HL-60 (cell line): ENCODE results near the gene COA5.

Experiments used
- DNase-seq, 2 experiments: peaks; one replicate each; pipeline ENCODE4 v3.0.0-alpha.2; 2010 to 2020; ENCODE audit warnings: low read depth in 1 of 2, low spot score in 1 of 2
- H3K27ac ChIP-seq: fragments of 250-450 bp; sonication (Bioruptor Pico); replicated peaks from 2 replicates; pipeline ENCODE4 v1.5.1; 2020; ENCODE audit warnings: mild to moderate bottlenecking, moderate library complexity
- H3K27me3 ChIP-seq: fragments of 250-450 bp; sonication (Bioruptor Pico); 2 replicates; pipeline ENCODE4 v1.5.1; 2021; ENCODE audit warnings: mild to moderate bottlenecking, moderate library complexity; ENCODE audit not compliant: insufficient read depth, poor library complexity, severe bottlenecking
- H3K4me3 ChIP-seq: replicated peaks from 2 replicates; pipeline ENCODE4 v1.5.1; 2011; ENCODE audit warnings: mild to moderate bottlenecking, control low read depth, low read length; ENCODE audit not compliant: insufficient read depth
- GABPA ChIP-seq: IDR thresholded peaks from 2 replicates; pipeline ENCODE4 v1.6.1; 2012; ENCODE audit warnings: low read depth
- POLR2AphosphoS5 ChIP-seq: IDR thresholded peaks from 2 replicates; pipeline ENCODE4 v1.6.1; 2012; ENCODE audit warnings: low read depth
- SPI1 ChIP-seq: IDR thresholded peaks from 2 replicates; pipeline ENCODE4 v1.6.1; 2012; ENCODE audit warnings: low read depth, mild to moderate bottlenecking, borderline replicate concordance
- TF ChIP-seq, protein P1 (sequence below): IDR thresholded peaks from 2 replicates; pipeline ENCODE4 v1.6.1; 2012; ENCODE audit warnings: low read depth; ENCODE audit not compliant: insufficient replicate concordance
- TF ChIP-seq, protein P2 (sequence below): IDR thresholded peaks from one replicate; pipeline ENCODE4 v1.5.1; 2011; ENCODE audit warnings: low read length, control low read depth, inconsistent platforms; ENCODE audit not compliant: insufficient read depth

COA5 gene

DNA sequence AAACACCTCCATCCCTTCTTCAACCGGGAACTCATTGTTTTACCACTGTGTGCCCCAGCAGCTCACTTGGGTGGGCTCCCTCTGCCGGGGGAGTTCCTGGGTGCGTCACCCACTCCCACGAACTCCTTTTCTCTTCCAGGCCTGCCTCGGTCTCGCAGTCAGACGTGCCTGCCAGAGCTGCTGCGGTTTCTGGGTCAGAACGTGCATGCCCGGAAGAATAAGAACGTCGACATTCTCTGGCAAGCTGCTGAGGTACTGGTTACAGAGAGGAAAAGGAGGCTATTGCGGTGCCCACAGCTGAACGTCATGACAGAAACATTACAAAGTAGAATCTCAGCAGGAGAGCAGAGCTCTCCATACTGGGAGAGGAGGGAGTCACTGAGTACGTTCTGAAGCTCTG lies 35.6 kb downstream of the COA5 start:
- no peak for DNase-seq
- no peaks in the 10 kb centered on the region for H3K27me3 ChIP-seq
- TF ChIP-seq POLR2AphosphoS5, result no peak
- no peak for TF ChIP-seq GABPA
- no peak for TF ChIP-seq SPI1
- TF ChIP-seq, protein P1, sequence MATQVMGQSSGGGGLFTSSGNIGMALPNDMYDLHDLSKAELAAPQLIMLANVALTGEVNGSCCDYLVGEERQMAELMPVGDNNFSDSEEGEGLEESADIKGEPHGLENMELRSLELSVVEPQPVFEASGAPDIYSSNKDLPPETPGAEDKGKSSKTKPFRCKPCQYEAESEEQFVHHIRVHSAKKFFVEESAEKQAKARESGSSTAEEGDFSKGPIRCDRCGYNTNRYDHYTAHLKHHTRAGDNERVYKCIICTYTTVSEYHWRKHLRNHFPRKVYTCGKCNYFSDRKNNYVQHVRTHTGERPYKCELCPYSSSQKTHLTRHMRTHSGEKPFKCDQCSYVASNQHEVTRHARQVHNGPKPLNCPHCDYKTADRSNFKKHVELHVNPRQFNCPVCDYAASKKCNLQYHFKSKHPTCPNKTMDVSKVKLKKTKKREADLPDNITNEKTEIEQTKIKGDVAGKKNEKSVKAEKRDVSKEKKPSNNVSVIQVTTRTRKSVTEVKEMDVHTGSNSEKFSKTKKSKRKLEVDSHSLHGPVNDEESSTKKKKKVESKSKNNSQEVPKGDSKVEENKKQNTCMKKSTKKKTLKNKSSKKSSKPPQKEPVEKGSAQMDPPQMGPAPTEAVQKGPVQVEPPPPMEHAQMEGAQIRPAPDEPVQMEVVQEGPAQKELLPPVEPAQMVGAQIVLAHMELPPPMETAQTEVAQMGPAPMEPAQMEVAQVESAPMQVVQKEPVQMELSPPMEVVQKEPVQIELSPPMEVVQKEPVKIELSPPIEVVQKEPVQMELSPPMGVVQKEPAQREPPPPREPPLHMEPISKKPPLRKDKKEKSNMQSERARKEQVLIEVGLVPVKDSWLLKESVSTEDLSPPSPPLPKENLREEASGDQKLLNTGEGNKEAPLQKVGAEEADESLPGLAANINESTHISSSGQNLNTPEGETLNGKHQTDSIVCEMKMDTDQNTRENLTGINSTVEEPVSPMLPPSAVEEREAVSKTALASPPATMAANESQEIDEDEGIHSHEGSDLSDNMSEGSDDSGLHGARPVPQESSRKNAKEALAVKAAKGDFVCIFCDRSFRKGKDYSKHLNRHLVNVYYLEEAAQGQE, result no peak
- H3K4me3 ChIP-seq, result no peak overlapping the region
- H3K27ac ChIP-seq, result no peak overlapping the region

DNA sequence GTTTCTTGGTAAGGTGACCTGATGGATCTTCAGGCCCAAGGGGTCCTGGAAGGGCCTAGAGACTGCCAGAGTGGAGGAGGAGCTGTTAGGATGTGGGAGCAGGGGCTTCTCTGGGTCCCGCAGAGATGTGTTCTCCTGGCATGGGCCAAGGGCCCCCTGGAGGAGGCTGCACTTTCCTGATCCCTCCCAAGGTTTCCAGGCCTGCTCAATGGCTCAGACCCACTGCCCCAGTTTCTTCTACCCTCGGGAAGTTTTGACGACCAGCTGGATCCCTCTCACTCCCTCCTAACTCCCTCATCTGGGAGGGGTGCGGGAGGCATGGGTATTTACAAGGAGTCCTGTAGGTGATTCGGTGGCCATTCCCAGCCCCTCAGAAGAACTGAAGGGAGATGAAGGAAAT lies 36.1 kb downstream of the COA5 start:
- Histone ChIP-seq H3K27me3 (no peaks in the 10 kb centered on the region), H3K4me3 (no peak overlapping the region), H3K27ac (no peak overlapping the region)
- DNase-seq, result no peak
- TF ChIP-seq POLR2AphosphoS5 (no peak), SPI1 (no peak), GABPA (no peak)
- TF ChIP-seq, protein P1, result no peak
- TF ChIP-seq, protein P2, sequence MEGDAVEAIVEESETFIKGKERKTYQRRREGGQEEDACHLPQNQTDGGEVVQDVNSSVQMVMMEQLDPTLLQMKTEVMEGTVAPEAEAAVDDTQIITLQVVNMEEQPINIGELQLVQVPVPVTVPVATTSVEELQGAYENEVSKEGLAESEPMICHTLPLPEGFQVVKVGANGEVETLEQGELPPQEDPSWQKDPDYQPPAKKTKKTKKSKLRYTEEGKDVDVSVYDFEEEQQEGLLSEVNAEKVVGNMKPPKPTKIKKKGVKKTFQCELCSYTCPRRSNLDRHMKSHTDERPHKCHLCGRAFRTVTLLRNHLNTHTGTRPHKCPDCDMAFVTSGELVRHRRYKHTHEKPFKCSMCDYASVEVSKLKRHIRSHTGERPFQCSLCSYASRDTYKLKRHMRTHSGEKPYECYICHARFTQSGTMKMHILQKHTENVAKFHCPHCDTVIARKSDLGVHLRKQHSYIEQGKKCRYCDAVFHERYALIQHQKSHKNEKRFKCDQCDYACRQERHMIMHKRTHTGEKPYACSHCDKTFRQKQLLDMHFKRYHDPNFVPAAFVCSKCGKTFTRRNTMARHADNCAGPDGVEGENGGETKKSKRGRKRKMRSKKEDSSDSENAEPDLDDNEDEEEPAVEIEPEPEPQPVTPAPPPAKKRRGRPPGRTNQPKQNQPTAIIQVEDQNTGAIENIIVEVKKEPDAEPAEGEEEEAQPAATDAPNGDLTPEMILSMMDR, result no peak

DNA sequence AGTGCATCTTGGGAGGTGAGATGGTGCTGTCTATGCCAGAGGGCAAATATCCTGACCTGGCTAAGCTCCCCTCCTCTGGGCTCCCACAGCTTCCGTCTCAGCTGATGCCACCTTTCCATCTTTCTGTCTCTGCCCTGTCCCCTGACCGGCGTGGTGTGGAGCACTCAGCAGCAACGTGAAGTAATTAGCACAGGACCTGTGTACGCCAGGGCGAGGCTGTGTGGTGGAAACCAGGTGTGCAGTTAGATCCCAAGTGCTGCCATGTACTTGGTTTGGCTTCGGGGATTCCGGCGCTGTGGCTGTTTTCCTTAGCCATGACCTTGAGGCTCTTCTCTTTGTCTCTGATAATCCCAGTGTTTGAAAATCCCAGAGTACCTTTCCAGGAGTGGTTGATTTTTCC lies 36.5 kb downstream of the COA5 start:
- no peak for DNase-seq
- TF ChIP-seq POLR2AphosphoS5 (no peak), GABPA (no peak), SPI1 (no peak)
- TF ChIP-seq, protein P2, result no peak
- TF ChIP-seq, protein P1, result no peak
- Histone ChIP-seq H3K27me3 (no peaks in the 10 kb centered on the region), H3K4me3 (no peak overlapping the region), H3K27ac (no peak overlapping the region)
